HL-60 (cell line): Measurements from ENCODE around the gene ARL4D.

Source experiments
- GABPA ChIP-seq: IDR thresholded peaks from 2 replicates; pipeline ENCODE4 v1.6.1; 2012; ENCODE audit warnings: low read depth
- POLR2AphosphoS5 ChIP-seq: IDR thresholded peaks from 2 replicates; pipeline ENCODE4 v1.6.1; 2012; ENCODE audit warnings: low read depth
- TF ChIP-seq, protein P1 (sequence below): IDR thresholded peaks from one replicate; pipeline ENCODE4 v1.5.1; 2011; ENCODE audit warnings: low read length, control low read depth, inconsistent platforms; ENCODE audit not compliant: insufficient read depth
- TF ChIP-seq, protein P2 (sequence below): IDR thresholded peaks from 2 replicates; pipeline ENCODE4 v1.6.1; 2012; ENCODE audit warnings: low read depth; ENCODE audit not compliant: insufficient replicate concordance

DNA sequence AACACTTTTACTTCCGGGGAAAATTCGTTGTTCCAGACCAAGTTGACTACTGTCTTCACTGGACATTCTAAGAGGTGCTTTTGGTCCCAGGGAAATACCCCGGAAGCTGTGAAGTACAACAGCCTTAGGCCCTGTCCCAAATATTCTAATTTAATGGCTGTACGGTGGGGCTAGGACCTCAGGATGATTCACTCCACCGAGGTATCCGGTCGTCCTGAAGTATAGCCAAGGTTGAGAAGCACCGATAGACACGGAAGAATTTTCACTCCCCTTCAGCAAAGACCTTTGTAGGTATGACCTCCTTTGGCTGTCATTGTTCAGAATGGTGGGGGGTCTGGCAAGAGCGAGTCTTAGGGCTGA is 34.9 kb upstream of the ARL4D start:
- TF ChIP-seq POLR2AphosphoS5 (no peak), GABPA (no peak)
- TF ChIP-seq, protein P1, sequence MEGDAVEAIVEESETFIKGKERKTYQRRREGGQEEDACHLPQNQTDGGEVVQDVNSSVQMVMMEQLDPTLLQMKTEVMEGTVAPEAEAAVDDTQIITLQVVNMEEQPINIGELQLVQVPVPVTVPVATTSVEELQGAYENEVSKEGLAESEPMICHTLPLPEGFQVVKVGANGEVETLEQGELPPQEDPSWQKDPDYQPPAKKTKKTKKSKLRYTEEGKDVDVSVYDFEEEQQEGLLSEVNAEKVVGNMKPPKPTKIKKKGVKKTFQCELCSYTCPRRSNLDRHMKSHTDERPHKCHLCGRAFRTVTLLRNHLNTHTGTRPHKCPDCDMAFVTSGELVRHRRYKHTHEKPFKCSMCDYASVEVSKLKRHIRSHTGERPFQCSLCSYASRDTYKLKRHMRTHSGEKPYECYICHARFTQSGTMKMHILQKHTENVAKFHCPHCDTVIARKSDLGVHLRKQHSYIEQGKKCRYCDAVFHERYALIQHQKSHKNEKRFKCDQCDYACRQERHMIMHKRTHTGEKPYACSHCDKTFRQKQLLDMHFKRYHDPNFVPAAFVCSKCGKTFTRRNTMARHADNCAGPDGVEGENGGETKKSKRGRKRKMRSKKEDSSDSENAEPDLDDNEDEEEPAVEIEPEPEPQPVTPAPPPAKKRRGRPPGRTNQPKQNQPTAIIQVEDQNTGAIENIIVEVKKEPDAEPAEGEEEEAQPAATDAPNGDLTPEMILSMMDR: no peak
- TF ChIP-seq, protein P2, sequence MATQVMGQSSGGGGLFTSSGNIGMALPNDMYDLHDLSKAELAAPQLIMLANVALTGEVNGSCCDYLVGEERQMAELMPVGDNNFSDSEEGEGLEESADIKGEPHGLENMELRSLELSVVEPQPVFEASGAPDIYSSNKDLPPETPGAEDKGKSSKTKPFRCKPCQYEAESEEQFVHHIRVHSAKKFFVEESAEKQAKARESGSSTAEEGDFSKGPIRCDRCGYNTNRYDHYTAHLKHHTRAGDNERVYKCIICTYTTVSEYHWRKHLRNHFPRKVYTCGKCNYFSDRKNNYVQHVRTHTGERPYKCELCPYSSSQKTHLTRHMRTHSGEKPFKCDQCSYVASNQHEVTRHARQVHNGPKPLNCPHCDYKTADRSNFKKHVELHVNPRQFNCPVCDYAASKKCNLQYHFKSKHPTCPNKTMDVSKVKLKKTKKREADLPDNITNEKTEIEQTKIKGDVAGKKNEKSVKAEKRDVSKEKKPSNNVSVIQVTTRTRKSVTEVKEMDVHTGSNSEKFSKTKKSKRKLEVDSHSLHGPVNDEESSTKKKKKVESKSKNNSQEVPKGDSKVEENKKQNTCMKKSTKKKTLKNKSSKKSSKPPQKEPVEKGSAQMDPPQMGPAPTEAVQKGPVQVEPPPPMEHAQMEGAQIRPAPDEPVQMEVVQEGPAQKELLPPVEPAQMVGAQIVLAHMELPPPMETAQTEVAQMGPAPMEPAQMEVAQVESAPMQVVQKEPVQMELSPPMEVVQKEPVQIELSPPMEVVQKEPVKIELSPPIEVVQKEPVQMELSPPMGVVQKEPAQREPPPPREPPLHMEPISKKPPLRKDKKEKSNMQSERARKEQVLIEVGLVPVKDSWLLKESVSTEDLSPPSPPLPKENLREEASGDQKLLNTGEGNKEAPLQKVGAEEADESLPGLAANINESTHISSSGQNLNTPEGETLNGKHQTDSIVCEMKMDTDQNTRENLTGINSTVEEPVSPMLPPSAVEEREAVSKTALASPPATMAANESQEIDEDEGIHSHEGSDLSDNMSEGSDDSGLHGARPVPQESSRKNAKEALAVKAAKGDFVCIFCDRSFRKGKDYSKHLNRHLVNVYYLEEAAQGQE: no peak
